OCI-LY7 (cell line): Measurements from ENCODE around the gene CMTM1. TPM values are rescaled to one million over a fixed set of nuclear protein-coding genes. Genes with fewer than 3 reads are reported as not detected.
A peak's percentile ranks its signal among the peaks of the same experiment; 100 is the strongest.

Experiments used
- BruUV-seq: library from RNA; stranded (reverse); fragments of 400-500 nt; replicated peaks from 2 replicates; lab custom pipeline; 2021; lab: Mats Ljungman, UMichigan
- CTCF ChIA-PET: fragments of 300-600 bp; sonication (Branson Sonifier 250); formaldehyde crosslinking; loops from one replicate; lab custom pipeline; 2022; ENCODE audit warnings: antibody characterized with exemption; ENCODE audit not compliant: unreplicated experiment; lab: Charles Lee
- POLR2A ChIA-PET: fragments of 300-600 bp; sonication (Branson Sonifier 250); formaldehyde crosslinking; loops from one replicate; lab custom pipeline; 2022; ENCODE audit warnings: antibody characterized with exemption; lab: Charles Lee
- DNase-seq: peaks from one replicate; pipeline ENCODE4 v3.0.0-alpha.2; 2015; ENCODE audit warnings: low spot score
- H2AFZ ChIP-seq: fragments of 200-600 bp; sonication (generic), shearing (Covaris generic); 2 replicates; pipeline ENCODE4 v1.6.1; 2014; ENCODE audit warnings: mild to moderate bottlenecking, antibody characterized with exemption, low read length, moderate library complexity
- H3K27ac ChIP-seq: fragments of 200-600 bp; sonication (generic); 2 replicates; pipeline ENCODE4 v1.5.1; 2014; ENCODE audit warnings: mixed run types, low read depth, mild to moderate bottlenecking, moderate library complexity, low read length, inconsistent platforms; ENCODE audit not compliant: poor library complexity, severe bottlenecking
- H3K36me3 ChIP-seq: fragments of 200-600 bp; sonication (generic); 2 replicates; pipeline ENCODE4 v1.6.1; 2014; ENCODE audit warnings: mild to moderate bottlenecking, antibody characterized with exemption, low read length, moderate library complexity, mixed read lengths; ENCODE audit not compliant: insufficient read depth
- H3K4me1 ChIP-seq: fragments of 200-600 bp; sonication (generic); 2 replicates; pipeline ENCODE4 v1.5.1; 2014; ENCODE audit warnings: mild to moderate bottlenecking, low read length; ENCODE audit not compliant: insufficient read depth, poor library complexity, severe bottlenecking
- H3K4me2 ChIP-seq: fragments of 200-600 bp; sonication (generic); 2 replicates; pipeline ENCODE4 v1.6.1; 2014; ENCODE audit warnings: mild to moderate bottlenecking, low read length
- H3K4me3 ChIP-seq: fragments of 200-600 bp; sonication (generic); 2 replicates; pipeline ENCODE4 v1.5.1; 2014; ENCODE audit warnings: mild to moderate bottlenecking, low read depth, low read length; ENCODE audit not compliant: poor library complexity, severe bottlenecking
- H3K79me2 ChIP-seq: fragments of 200-600 bp; sonication (generic); 2 replicates; pipeline ENCODE4 v1.6.1; 2016; ENCODE audit warnings: low read depth, mild to moderate bottlenecking, low read length, moderate library complexity, mixed read lengths; ENCODE audit not compliant: insufficient read depth
- H3K9me2 ChIP-seq: fragments of 200-600 bp; sonication (generic); 2 replicates; pipeline ENCODE4 v1.6.1; 2016; ENCODE audit warnings: mild to moderate bottlenecking, low read length, mixed read lengths; ENCODE audit not compliant: insufficient read depth
- H3K9me3 ChIP-seq: fragments of 200-600 bp; sonication (generic); 2 replicates; pipeline ENCODE4 v1.6.1; 2014; ENCODE audit warnings: mild to moderate bottlenecking, mixed run types, low read length, mixed read lengths
- H4K20me1 ChIP-seq: fragments of 200-600 bp; sonication (generic); 2 replicates; pipeline ENCODE4 v1.6.1; 2014; ENCODE audit warnings: mild to moderate bottlenecking, antibody characterized with exemption, low read length, moderate library complexity, mixed read lengths; ENCODE audit not compliant: insufficient read depth
- CTCF ChIP-seq: fragments of 200-600 bp; sonication (generic); conservative IDR thresholded peaks from 2 replicates; pipeline ENCODE4 v1.5.1; 2014; ENCODE audit warnings: mild to moderate bottlenecking, antibody characterized with exemption, low read length, moderate library complexity, mixed read lengths
- EZH2phosphoT487 ChIP-seq: fragments of 200-600 bp; sonication (generic); IDR thresholded peaks from 2 replicates; pipeline ENCODE4 v1.6.1; 2018; ENCODE audit warnings: low read depth, borderline replicate concordance, mild to moderate bottlenecking, mixed run types, antibody characterized with exemption, low read length, moderate library complexity, mixed read lengths
- intact Hi-C: fragments of 100-400 bp; cut with micrococcal nuclease; formaldehyde crosslinking; loops from one replicate; pipeline ENCODE4 v1.10.0; 2022; ENCODE audit not compliant: unreplicated experiment
- total RNA-seq, 2 experiments: library from RNA; depleted of rRNA in 1 of 2; stranded (reverse); fragments of >200 nt in 1 of 2; shearing (Covaris generic) in 1 of 2; gene quantifications; 2 replicates each; pipeline ENCODE4 v1.2.3, GENCODE V29; 2014 to 2022

CMTM1 gene
- total RNA-seq, 2 experiments from 2014 or later = 8.5 to 10.6 TPM

- no TSS peak for BruUV-seq
- DNase-seq = no peak
- Histone ChIP-seq H3K4me2 (peak overlapping the region; percentile 95), H3K79me2 (peaks cover 37% of the 10 kb centered on the region), H4K20me1 (peaks cover 13% of the 10 kb centered on the region; the same call in 1 of the 2 replicates), H3K4me1 (peaks cover 57% of the 10 kb centered on the region), H3K9me3 (no peaks in the 10 kb centered on the region), H3K36me3 (peaks cover 55% of the 10 kb centered on the region), H3K4me3 (peak overlapping the region; percentile 75), H3K9me2 (no peaks in the 10 kb centered on the region), H2AFZ (no peak overlapping the region), H3K27ac (no peak overlapping the region)
- TF ChIP-seq EZH2phosphoT487 (no peak), CTCF (no peak)
- ChIA-PET POLR2A (interaction anchor here (1.9 kb wide), 1 partner anchor 9 kb away, joined by 5 read pairs; no protein-coding TSS in a partner anchor), CTCF (no interaction called here)
- intact Hi-C loops = loop anchor here (5.0 kb wide), 1 partner anchor 48 kb away; the partner anchor contains the start of gene CMTM3
These were observed 11.7 kb upstream of the CMTM1 start for GRCh38 chr16:66554495-66554894.

- BruUV-seq = no TSS peak
- H3K4me2 ChIP-seq = no peak overlapping the region
- intact Hi-C loops = no loop called here
- no peak overlapping the region for H3K4me3 ChIP-seq
- H2AFZ ChIP-seq = no peak overlapping the region
- peaks cover 86% of the 10 kb centered on the region for H3K36me3 ChIP-seq
- H3K9me3 ChIP-seq = no peaks in the 10 kb centered on the region
- peaks cover 10% of the 10 kb centered on the region for H3K4me1 ChIP-seq
- H3K9me2 ChIP-seq = no peaks in the 10 kb centered on the region
- ChIA-PET CTCF (no interaction called here), POLR2A (interaction anchor here (0.8 kb wide), 1 partner anchor 9 kb away, joined by 5 read pairs; no protein-coding TSS in a partner anchor)
- H4K20me1 ChIP-seq = no peaks in the 10 kb centered on the region
- no peak for DNase-seq
- H3K27ac ChIP-seq = no peak overlapping the region
- H3K79me2 ChIP-seq = peaks cover 16% of the 10 kb centered on the region; the same call in 1 of the 2 replicates
- TF ChIP-seq EZH2phosphoT487 (no peak), CTCF (no peak)
These were observed 6.1 kb upstream of the CMTM1 start for GRCh38 chr16:66560107-66560506.

DNA sequence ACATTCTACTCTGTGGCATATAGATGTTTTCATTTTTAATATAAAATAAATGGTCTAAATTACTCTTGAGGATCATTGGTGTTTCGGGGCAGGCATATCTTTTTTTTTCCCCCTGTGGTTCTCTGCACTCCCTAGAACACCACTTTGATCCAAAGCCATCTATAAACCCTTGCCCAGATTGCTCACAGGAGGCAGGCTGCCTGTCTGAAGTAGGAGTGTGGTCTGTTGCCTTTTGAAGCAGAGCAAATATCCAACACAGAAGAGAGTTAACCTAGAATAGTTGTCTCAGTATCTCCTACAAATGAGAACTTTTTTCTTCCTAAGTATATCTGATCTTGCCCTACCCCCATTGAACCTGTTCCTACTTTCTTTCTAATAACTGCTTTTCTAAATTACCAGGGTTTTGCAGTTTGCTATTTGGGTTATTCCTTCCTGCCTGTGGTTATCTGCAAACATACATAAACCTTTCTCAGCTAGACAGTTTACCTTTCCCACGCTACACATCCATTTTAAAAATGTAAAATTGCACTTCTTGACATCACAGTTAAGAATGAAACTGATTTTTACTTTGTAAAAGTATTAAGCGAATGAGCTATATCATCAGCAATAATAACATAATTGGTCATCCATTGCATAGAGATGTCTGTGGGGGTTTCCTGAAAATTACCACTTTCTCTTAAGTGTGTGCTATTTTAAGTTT is 4.7 kb upstream of the CMTM1 start:
- no peak for DNase-seq
- Histone ChIP-seq H3K27ac (no peak overlapping the region), H3K9me2 (no peaks in the 10 kb centered on the region), H3K79me2 (peaks cover 8% of the 10 kb centered on the region; the same call in 1 of the 2 replicates), H3K9me3 (no peaks in the 10 kb centered on the region), H3K36me3 (peaks cover 89% of the 10 kb centered on the region), H2AFZ (no peak overlapping the region), H4K20me1 (no peaks in the 10 kb centered on the region), H3K4me1 (no peaks in the 10 kb centered on the region), H3K4me2 (no peak overlapping the region), H3K4me3 (no peak overlapping the region)
- intact Hi-C loops = no loop called here
- no peak for TF ChIP-seq CTCF
- ChIA-PET POLR2A (interaction anchor here (0.6 to 1.1 kb wide), 3 partner anchors 9 to 25 kb away, joined by 3 to 6 read pairs (median 4); partner anchors contain the start of gene CKLF), CTCF (no interaction called here)
- BruUV-seq = no TSS peak
